ENCODE results near the gene SLC1A2. TPM values are rescaled to one million over a fixed set of nuclear protein-coding genes. Genes with fewer than 3 reads are reported as not detected.

Gene SLC1A2
- total RNA-seq, 2 experiments from 2014 or later: not detected

GRCh38 chr11:35354644-35355043, 64.7 kb downstream of the SLC1A2 start:
- ATAC-seq (no peak), DNase-seq (no peak)
- Mint-ChIP-seq H3K4me1 (ENCODE audit: low read depth) (peaks cover 15% of the 10 kb centered on the region), H3K4me3 (no peak overlapping the region), H3K9me3 (no peaks in the 10 kb centered on the region), H3K27ac (no peak overlapping the region), H3K27me3 (no peaks in the 10 kb centered on the region), H3K36me3 (ENCODE audit: low read depth) (no peaks in the 10 kb centered on the region)
- ChIA-PET CTCF (no interaction called here), POLR2A (interaction anchor here (0.6 to 0.7 kb wide), 2 partner anchors 21 to 155 kb away, joined by 3 to 4 read pairs; no protein-coding TSS in a partner anchor)
- intact Hi-C loops (cut with micrococcal nuclease): no loop called here
- no peak for TF ChIP-seq CTCF (IDR thresholded peaks at IDR 0.05)

- Mint-ChIP-seq H3K36me3 (ENCODE audit: low read depth) (no peaks in the 10 kb centered on the region), H3K4me3 (no peak overlapping the region), H3K4me1 (ENCODE audit: low read depth) (peaks cover 24% of the 10 kb centered on the region), H3K27ac (no peak overlapping the region), H3K9me3 (no peaks in the 10 kb centered on the region), H3K27me3 (no peaks in the 10 kb centered on the region)
- ATAC-seq: no peak
- intact Hi-C loops (cut with micrococcal nuclease): no loop called here
- POLR2A ChIA-PET: interaction anchor here (0.6 kb wide), 1 partner anchor 594 kb away, joined by 3 read pairs; no protein-coding TSS in a partner anchor
- DNase-seq: no peak
- CTCF ChIA-PET: interaction anchor here (0.7 to 2.4 kb wide), 4 partner anchors 17 to 40 kb away, joined by 3 to 7 read pairs (median 4); no protein-coding TSS in a partner anchor
- no peak for TF ChIP-seq CTCF (IDR thresholded peaks at IDR 0.05)
Observed at GRCh38 chr11:35352077-35352888, 67.1 kb downstream of the SLC1A2 start.

- Mint-ChIP-seq H3K27ac (no peak overlapping the region), H3K9me3 (no peaks in the 10 kb centered on the region)
- CTCF ChIA-PET: interaction anchor here (0.7 to 1.5 kb wide), 4 partner anchors 20 to 425 kb away, joined by 3 read pairs; no protein-coding TSS in a partner anchor
Observed at GRCh38 chr11:35349897-35350296, 69.5 kb downstream of the SLC1A2 start.

GRCh38 chr11:35348898-35349687, 70.3 kb downstream of the SLC1A2 start:
- ATAC-seq (no peak), DNase-seq (no peak)
- intact Hi-C loops (cut with micrococcal nuclease): no loop called here
- CTCF ChIA-PET: interaction anchor here (0.7 to 1.5 kb wide), 4 partner anchors 19 to 424 kb away, joined by 3 read pairs; no protein-coding TSS in a partner anchor
- H3K4me1 Mint-ChIP-seq (ENCODE audit: low read depth): peaks cover 28% of the 10 kb centered on the region
- H3K9me3 Mint-ChIP-seq: no peaks in the 10 kb centered on the region
- H3K36me3 Mint-ChIP-seq (ENCODE audit: low read depth): no peaks in the 10 kb centered on the region
- H3K27me3 Mint-ChIP-seq: no peaks in the 10 kb centered on the region
- TF ChIP-seq CTCF (IDR thresholded peaks at IDR 0.05): no peak
- POLR2A ChIA-PET: no interaction called here
- peak overlapping the region; percentile 34 for H3K27ac Mint-ChIP-seq
- no peak overlapping the region for H3K4me3 Mint-ChIP-seq

More at GRCh38 chr11:35349897-35350296, 69.5 kb downstream of the SLC1A2 start:
- Mint-ChIP-seq H3K36me3 (ENCODE audit: low read depth) (no peaks in the 10 kb centered on the region), H3K4me1 (ENCODE audit: low read depth) (peaks cover 24% of the 10 kb centered on the region), H3K4me3 (no peak overlapping the region), H3K27me3 (no peaks in the 10 kb centered on the region)
- ATAC-seq: peak; percentile 72
- no peak for TF ChIP-seq CTCF (IDR thresholded peaks at IDR 0.05)
- POLR2A ChIA-PET: no interaction called here
- DNase-seq: peak; percentile 15
- intact Hi-C loops (cut with micrococcal nuclease): no loop called here
